Neural progenitor cell (in vitro differentiated cells): Measurements from ENCODE around the gene ELANE.

Source experiments
- CTCF ChIP-seq: fragments of 200-600 bp; sonication (generic); IDR thresholded peaks from 2 replicates; pipeline ENCODE4 v1.5.1; 2017; ENCODE audit warnings: antibody characterized with exemption, mild to moderate bottlenecking
- EZH2 ChIP-seq: fragments of 200-600 bp; sonication (generic); IDR thresholded peaks from 2 replicates; pipeline ENCODE4 v1.6.1; 2017; ENCODE audit warnings: antibody characterized with exemption, mild to moderate bottlenecking, moderate library complexity

DNA sequence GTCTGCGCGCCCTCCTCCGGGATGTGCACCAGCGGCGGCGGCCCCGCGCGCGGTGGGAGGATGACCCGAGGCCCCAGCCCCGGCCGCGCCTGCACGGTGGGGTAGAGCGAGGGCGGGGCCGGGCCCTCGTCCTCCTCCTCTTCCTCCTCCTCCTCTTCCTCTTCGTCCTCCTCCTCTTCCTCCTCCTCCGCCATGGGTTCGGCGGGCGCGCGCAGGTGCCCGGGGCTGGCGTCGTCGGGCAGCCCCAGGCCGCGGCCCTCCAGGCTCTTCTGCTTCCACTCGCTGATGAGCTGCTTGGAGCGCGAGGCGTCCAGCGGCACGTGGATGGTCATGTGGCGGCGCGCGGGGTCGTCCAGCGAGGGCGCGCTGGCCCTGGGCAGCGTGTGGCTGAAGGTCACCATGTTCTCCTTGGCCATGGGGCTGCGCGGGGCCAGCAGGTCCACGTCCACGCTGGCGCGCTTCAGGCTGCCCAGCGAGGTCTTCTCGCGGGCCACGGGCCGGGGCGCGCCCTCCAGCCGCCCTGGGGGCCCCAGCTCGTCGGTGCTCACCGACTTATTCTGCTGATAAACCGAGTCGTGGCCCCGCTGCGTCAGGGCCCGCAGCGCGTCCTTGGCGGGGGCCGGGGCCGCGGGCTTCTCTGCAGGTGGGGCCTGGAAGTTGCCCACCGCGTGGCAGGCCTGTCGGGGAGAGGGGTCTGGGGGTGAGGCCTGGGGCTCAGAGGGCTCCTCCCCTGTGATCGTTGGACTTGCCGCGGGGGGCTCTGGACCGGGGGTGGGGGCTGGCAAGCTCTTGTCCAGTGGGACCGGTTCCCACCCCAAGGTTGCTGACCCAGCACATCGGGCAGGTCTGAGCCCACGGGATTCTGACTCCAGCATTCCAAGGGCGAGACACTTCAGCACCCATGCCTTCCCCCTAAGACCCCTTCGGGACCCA lies 38.6 kb upstream of the ELANE start:
- TF ChIP-seq EZH2: no peak
- TF ChIP-seq CTCF: no peak
